Heart left ventricle (tissue), 13 donors: ENCODE measurements around the gene TACR3.

ENCODE experiments used
- POLR2A ChIP-seq, 2 donors: fragments of 450-650 bp; IDR thresholded peaks; one replicate each; pipeline ENCODE4 v1.6.1; 2017; ENCODE audit warnings: antibody characterized with exemption in 2 of 2, mild to moderate bottlenecking in 2 of 2, moderate library complexity in 2 of 2
- TF ChIP-seq, protein P1 (sequence below), 12 donors: fragments of 200-600 bp; sonication (generic) in 4 of 12; IDR thresholded peaks; one replicate each; pipeline versions ENCODE4 v1.5.0 to v1.8.0; 2018 to 2022; ENCODE audit warnings: antibody characterized with exemption in 12 of 12, mild to moderate bottlenecking in 5 of 12
- donor health status: ischemic (EF 13 %, LVEDD 7.1; RV severe dilation, severe dysfunction).
- donor health status: DM: no; HTN: yes; CAD: no.
- donor health status: DM: no; HTN: no; CAD: no.
- donor health status: ischemic (EF 25% LVEDD 6.9; RV normal size, moderate dysfunction).
- donor health status: ischemic (EF 25% LVEDD 5.7; RV mildly dilated, moderate dysfunction).
- donor health status: ischemic (EF 35%, LVEDD 5.7; RV mildly dilated, moderate dysfunction).
- donor health status: nonischemic (EF 11% LVEDD 7.7; RV severe dilation, severe dysfunction).
- donor health status: DM: yes; HTN: yes; CAD: no.
- donor health status: PGD.
- donor health status: ischemic (EF 29% LVEDD 5.4; RV normal size, mild dysfunction).
- donor health status: nonischemic (EF 23%, LVEDD 6.1; RV moderate dilation, normal function).

DNA sequence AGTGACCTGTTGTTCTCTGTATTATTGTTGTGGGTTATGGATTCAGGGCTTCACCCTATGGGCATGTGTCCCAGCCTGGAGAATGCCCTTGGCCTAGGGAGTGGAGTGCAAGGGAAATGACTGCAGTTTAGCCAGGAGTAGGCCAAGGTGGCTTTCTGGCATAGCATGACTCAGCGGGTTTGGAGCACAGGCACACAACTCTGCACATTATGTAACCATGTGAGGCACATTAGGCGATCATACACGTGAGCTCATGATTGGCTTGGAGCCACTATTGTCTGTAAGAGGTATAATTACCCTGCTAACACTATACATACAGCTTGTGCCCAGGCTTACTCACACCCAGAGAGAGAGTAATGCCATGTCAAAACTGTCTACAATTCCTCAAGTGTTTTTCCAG lies 35.1 kb upstream of the TACR3 start:
- TF ChIP-seq, protein P1, sequence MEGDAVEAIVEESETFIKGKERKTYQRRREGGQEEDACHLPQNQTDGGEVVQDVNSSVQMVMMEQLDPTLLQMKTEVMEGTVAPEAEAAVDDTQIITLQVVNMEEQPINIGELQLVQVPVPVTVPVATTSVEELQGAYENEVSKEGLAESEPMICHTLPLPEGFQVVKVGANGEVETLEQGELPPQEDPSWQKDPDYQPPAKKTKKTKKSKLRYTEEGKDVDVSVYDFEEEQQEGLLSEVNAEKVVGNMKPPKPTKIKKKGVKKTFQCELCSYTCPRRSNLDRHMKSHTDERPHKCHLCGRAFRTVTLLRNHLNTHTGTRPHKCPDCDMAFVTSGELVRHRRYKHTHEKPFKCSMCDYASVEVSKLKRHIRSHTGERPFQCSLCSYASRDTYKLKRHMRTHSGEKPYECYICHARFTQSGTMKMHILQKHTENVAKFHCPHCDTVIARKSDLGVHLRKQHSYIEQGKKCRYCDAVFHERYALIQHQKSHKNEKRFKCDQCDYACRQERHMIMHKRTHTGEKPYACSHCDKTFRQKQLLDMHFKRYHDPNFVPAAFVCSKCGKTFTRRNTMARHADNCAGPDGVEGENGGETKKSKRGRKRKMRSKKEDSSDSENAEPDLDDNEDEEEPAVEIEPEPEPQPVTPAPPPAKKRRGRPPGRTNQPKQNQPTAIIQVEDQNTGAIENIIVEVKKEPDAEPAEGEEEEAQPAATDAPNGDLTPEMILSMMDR (IDR thresholded peaks at IDR 0.05) = no peak
- TF ChIP-seq POLR2A (IDR thresholded peaks at IDR 0.05) = no peak
